HepG2 (cell line): ENCODE data around the gene ACAP2. TPM values are rescaled to one million over a fixed set of nuclear protein-coding genes. Genes with fewer than 3 reads are reported as not detected.
A peak's percentile ranks its signal among the peaks of the same experiment; 100 is the strongest.

Source experiments
- ATAC-seq: fragments of 200-7000 bp; cut with Tn5 transposase; 3 replicates; pipeline ENCODE4 v1.9.1; 2020; ENCODE audit warnings: mild to moderate bottlenecking, moderate library complexity
- BruUV-seq: library from RNA; stranded (reverse); fragments of 400-500 nt; replicated peaks from 2 replicates; lab custom pipeline; 2021; lab: Mats Ljungman, UMichigan
- CTCF ChIA-PET: fragments of 300-600 bp; formaldehyde crosslinking; extraction: SDS; loops from one replicate; lab custom pipeline; 2021; ENCODE audit warnings: low total read pairs, inconsistent platforms, low intra/inter-chr PET ratio; lab: Yijun Ruan, JAX
- POLR2A ChIA-PET: fragments of 350-600 bp; sonication (Branson Sonifier 250); formaldehyde crosslinking; loops from one replicate; lab custom pipeline; 2020; ENCODE audit warnings: antibody characterized with exemption, inconsistent platforms; lab: Yijun Ruan, JAX
- DNase-seq: peaks from one replicate; pipeline ENCODE4 v3.0.0-alpha.2; 2015; ENCODE audit warnings: low spot score
- FAIRE-seq: peaks from 3 replicates; lab custom pipeline; 2011; peaks lifted over from hg19 to GRCh38; lab: Jason Lieb, UNC
- H2AFZ ChIP-seq: one replicate; pipeline ENCODE4 v1.6.1; 2011; ENCODE audit warnings: low read length, inconsistent platforms
- H3K27ac ChIP-seq: fragments of 300-600 bp; 3 replicates; pipeline ENCODE4 v1.8.0; 2011; ENCODE audit warnings: mixed run types, mild to moderate bottlenecking, mixed read lengths, low read length, inconsistent platforms; ENCODE audit not compliant: insufficient read depth; ENCODE audit errors: extremely low read length
- H3K27me3 ChIP-seq, 2 experiments: fragments of 200-600 bp in 1 of 2; 2 replicates in 1 of 2; 3 replicates in 1 of 2; pipeline versions ENCODE4 v1.6.0 to v1.8.0; 2011; ENCODE audit warnings: low read length in 2 of 2, mild to moderate bottlenecking in 2 of 2, moderate library complexity in 2 of 2, inconsistent platforms in 1 of 2; ENCODE audit not compliant: insufficient read depth in 2 of 2, control insufficient read depth in 1 of 2
- H3K36me3 ChIP-seq, 2 experiments: fragments of 200-600 bp in 1 of 2; replicated peaks in 1 of 2; 2 replicates in 1 of 2; 3 replicates in 1 of 2; pipeline versions ENCODE4 v1.5.1 to v1.8.0; 2011; ENCODE audit warnings: low read length in 2 of 2, inconsistent platforms in 1 of 2; ENCODE audit not compliant: insufficient read depth in 2 of 2, control insufficient read depth in 1 of 2
- H3K4me1 ChIP-seq: 2 replicates; pipeline ENCODE4 v1.5.1; 2012; ENCODE audit warnings: low read length, inconsistent platforms; ENCODE audit not compliant: insufficient read depth
- H3K4me2 ChIP-seq: 2 replicates; pipeline ENCODE4 v1.6.0; 2011; ENCODE audit warnings: low read depth, low read length, inconsistent platforms
- H3K4me3 ChIP-seq, 3 experiments: fragments of 200-600 bp in 1 of 3; sonication (generic), shearing (Covaris generic) in 1 of 3; replicated peaks in 1 of 3; 2 replicates each; pipeline ENCODE4 v1.5.1; 2011 to 2016; ENCODE audit warnings: low read length in 3 of 3, inconsistent platforms in 2 of 3, low read depth in 2 of 3, mild to moderate bottlenecking in 2 of 3, control low read depth in 1 of 3, mixed read lengths in 1 of 3; ENCODE audit not compliant: insufficient read depth in 1 of 3
- H3K79me2 ChIP-seq: one replicate; pipeline ENCODE4 v1.6.1; 2011; ENCODE audit warnings: low read length, inconsistent platforms; ENCODE audit not compliant: insufficient read depth
- H3K9ac ChIP-seq: 2 replicates; pipeline ENCODE4 v1.6.0; 2011; ENCODE audit warnings: mild to moderate bottlenecking, low read depth, low read length, inconsistent platforms; ENCODE audit not compliant: insufficient read depth
- H3K9me3 ChIP-seq: 2 replicates; pipeline ENCODE4 v1.5.1; 2012; ENCODE audit warnings: mild to moderate bottlenecking, low read length
- H4K20me1 ChIP-seq: 2 replicates; pipeline ENCODE4 v1.6.0; 2011; ENCODE audit warnings: inconsistent platforms, mild to moderate bottlenecking, low read length, moderate library complexity; ENCODE audit not compliant: insufficient read depth
- BCL6 ChIP-seq: IDR thresholded peaks from 2 replicates; pipeline ENCODE4 v1.6.1; 2016; ENCODE audit warnings: missing genetic modification reagents, missing compliant biosample characterization
- KAT8 ChIP-seq: IDR thresholded peaks from 2 replicates; pipeline ENCODE4 v1.6.1; 2016; ENCODE audit warnings: missing genetic modification reagents, missing compliant biosample characterization
- KMT2B ChIP-seq: IDR thresholded peaks from 2 replicates; pipeline ENCODE4 v1.6.1; 2016; ENCODE audit warnings: missing genetic modification reagents, missing compliant biosample characterization
- MAX ChIP-seq: IDR thresholded peaks from 2 replicates; pipeline ENCODE4 v1.6.1; 2012; ENCODE audit warnings: inconsistent platforms
- MIXL1 ChIP-seq: IDR thresholded peaks from 2 replicates; pipeline ENCODE4 v1.6.1; 2016
- SOX6 ChIP-seq, 2 experiments: fragments of 450-650 bp in 1 of 2; sonication (generic) in 1 of 2; formaldehyde crosslinking in 1 of 2; IDR thresholded peaks; 2 replicates each; pipeline versions ENCODE4 v1.4.0 to v1.6.1; 2017 to 2020; ENCODE audit warnings: antibody characterized with exemption in 1 of 2, mild to moderate bottlenecking in 1 of 2, missing genetic modification reagents in 1 of 2
- TBX2 ChIP-seq: sonication (generic); formaldehyde crosslinking; IDR thresholded peaks from 2 replicates; pipeline ENCODE4 v1.5.0; 2020; ENCODE audit warnings: missing genetic modification reagents, mild to moderate bottlenecking, borderline replicate concordance
- TFDP1 ChIP-seq: IDR thresholded peaks from 2 replicates; pipeline ENCODE4 v1.6.1; 2016; ENCODE audit warnings: missing compliant biosample characterization, missing genetic modification reagents, borderline replicate concordance
- WGBS: methylation state at CpG from one replicate; pipeline ENCODE4 v1.1.6; 2017; ENCODE audit warnings: low lambda C conversion rate; 5-methylcytosine and 5-hydroxymethylcytosine counted together
- in situ Hi-C: cut with HindIII; loops from 2 replicates; pipeline ENCODE4 v1.10.0; 2017; ENCODE audit warnings: low pct_unique_long_range_greater_than_20kb; ENCODE audit not compliant: extremely low pct_ligation_motif_present
- intact Hi-C: fragments of 100-400 bp; cut with micrococcal nuclease; formaldehyde crosslinking; loops from one replicate; pipeline ENCODE4 v1.10.0; 2022; ENCODE audit not compliant: unreplicated experiment
- polyA plus RNA-seq, 8 experiments: library from polyadenylated mRNA; depleted of rRNA in 3 of 8; stranded (reverse) in 7 of 8; unstranded in 1 of 8; fragments of >200 nt; fragmentation: Illumina TruSeq in 4 of 8; extraction: Trizol in 4 of 8; gene quantifications; 2 replicates each; pipeline versions ENCODE4 v1.2.1 to v1.2.3, GENCODE V29; 2011 to 2016; ENCODE audit warnings: low read depth in 4 of 8, missing spikeins in 1 of 8, mixed read lengths in 1 of 8; ENCODE audit not compliant: insufficient read depth in 1 of 8
- total RNA-seq, 5 experiments: library from RNA; depleted of rRNA; stranded (reverse); fragments of >200 nt; fragmentation: Illumina TruSeq; extraction: Trizol; gene quantifications; 2 replicates each; pipeline ENCODE4 v1.2.3, GENCODE V29; 2016; ENCODE audit warnings: low read depth in 1 of 5
- TF ChIP-seq, protein P1 (sequence below): sonication (generic); formaldehyde crosslinking; IDR thresholded peaks from 2 replicates; pipeline ENCODE4 v1.5.0; 2020; ENCODE audit warnings: mild to moderate bottlenecking, missing genetic modification reagents, moderate library complexity
- TF ChIP-seq, protein P2 (sequence below): sonication (generic); formaldehyde crosslinking; IDR thresholded peaks from 2 replicates; pipeline ENCODE4 v1.4.0; 2020; ENCODE audit warnings: missing genetic modification reagents
- TF ChIP-seq, protein P3 (sequence below): sonication (generic); formaldehyde crosslinking; IDR thresholded peaks from 2 replicates; pipeline ENCODE4 v1.4.0; 2020; ENCODE audit warnings: mild to moderate bottlenecking, low read depth, missing genetic modification reagents
- TF ChIP-seq, protein P4 (sequence below), 2 experiments: sonication (generic) in 1 of 2; formaldehyde crosslinking in 1 of 2; IDR thresholded peaks; 2 replicates each; pipeline versions ENCODE4 v1.4.0 to v1.6.1; 2018 to 2020; ENCODE audit warnings: missing genetic modification reagents in 2 of 2, borderline replicate concordance in 1 of 2, low read depth in 1 of 2, mild to moderate bottlenecking in 1 of 2, missing biosample characterization in 1 of 2

The ACAP2 gene
- total and polyA plus RNA-seq, 2 of the 13 experiments (the other 11 are each of a cell fraction or from before 2014, with no cell fraction given) = 7.3 to 23.9 TPM

- H3K9ac ChIP-seq = no peak overlapping the region
- no peaks in the 10 kb centered on the region for H4K20me1 ChIP-seq
- no peak overlapping the region for H3K27ac ChIP-seq
- peak; percentile 22 for DNase-seq
- no peak overlapping the region for H2AFZ ChIP-seq
- in situ Hi-C loops (no loop called here), intact Hi-C loops (no loop called here)
- H3K9me3 ChIP-seq = no peaks in the 10 kb centered on the region; the same call in 1 of the 2 replicates
- no TSS peak for BruUV-seq
- H3K27me3 ChIP-seq = no peaks in the 10 kb centered on the region
- peaks cover 11% of the 10 kb centered on the region for H3K4me1 ChIP-seq
- H3K36me3 ChIP-seq = peaks cover 3 to 14% of the 10 kb centered on the region in 2 experiments
- no peak for FAIRE-seq
- no peak overlapping the region for H3K4me3 ChIP-seq
- H3K4me2 ChIP-seq = no peak overlapping the region
- ChIA-PET POLR2A (interaction anchor here (1.1 kb wide), 1 partner anchor 72 kb away, joined by 4 read pairs; no protein-coding TSS in a partner anchor), CTCF (no interaction called here)
- ATAC-seq = peak; percentile 95
- no peaks in the 10 kb centered on the region for H3K79me2 ChIP-seq
- 88% methylated on average over 9 of the region's 9 CpGs for WGBS
- TF ChIP-seq SOX6 (IDR thresholded peaks at IDR 0.05) (no peak), SOX6 (CRISPR knock-in tag; IDR thresholded peaks at IDR 0.05) (peak; percentile 38), KMT2B (CRISPR knock-in tag) (peak; percentile 61; the same call in 1 of the 2 replicates), TBX2 (CRISPR knock-in tag) (peak; percentile 26; the same call in 1 of the 2 replicates), MAX (0 out of 2 replicates have a peak, but pooled peaks have one; percentile 50), MIXL1 (CRISPR knock-in tag) (peak; percentile 24; the same call in 1 of the 2 replicates), KAT8 (no peak), TFDP1 (0 out of 2 replicates have a peak, but pooled peaks have one; percentile 20), BCL6 (peak; percentile 16; the same call in 1 of the 2 replicates)
- TF ChIP-seq, protein P1, sequence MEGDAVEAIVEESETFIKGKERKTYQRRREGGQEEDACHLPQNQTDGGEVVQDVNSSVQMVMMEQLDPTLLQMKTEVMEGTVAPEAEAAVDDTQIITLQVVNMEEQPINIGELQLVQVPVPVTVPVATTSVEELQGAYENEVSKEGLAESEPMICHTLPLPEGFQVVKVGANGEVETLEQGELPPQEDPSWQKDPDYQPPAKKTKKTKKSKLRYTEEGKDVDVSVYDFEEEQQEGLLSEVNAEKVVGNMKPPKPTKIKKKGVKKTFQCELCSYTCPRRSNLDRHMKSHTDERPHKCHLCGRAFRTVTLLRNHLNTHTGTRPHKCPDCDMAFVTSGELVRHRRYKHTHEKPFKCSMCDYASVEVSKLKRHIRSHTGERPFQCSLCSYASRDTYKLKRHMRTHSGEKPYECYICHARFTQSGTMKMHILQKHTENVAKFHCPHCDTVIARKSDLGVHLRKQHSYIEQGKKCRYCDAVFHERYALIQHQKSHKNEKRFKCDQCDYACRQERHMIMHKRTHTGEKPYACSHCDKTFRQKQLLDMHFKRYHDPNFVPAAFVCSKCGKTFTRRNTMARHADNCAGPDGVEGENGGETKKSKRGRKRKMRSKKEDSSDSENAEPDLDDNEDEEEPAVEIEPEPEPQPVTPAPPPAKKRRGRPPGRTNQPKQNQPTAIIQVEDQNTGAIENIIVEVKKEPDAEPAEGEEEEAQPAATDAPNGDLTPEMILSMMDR (CRISPR knock-in tag) = peak; percentile 80
- TF ChIP-seq, protein P2, sequence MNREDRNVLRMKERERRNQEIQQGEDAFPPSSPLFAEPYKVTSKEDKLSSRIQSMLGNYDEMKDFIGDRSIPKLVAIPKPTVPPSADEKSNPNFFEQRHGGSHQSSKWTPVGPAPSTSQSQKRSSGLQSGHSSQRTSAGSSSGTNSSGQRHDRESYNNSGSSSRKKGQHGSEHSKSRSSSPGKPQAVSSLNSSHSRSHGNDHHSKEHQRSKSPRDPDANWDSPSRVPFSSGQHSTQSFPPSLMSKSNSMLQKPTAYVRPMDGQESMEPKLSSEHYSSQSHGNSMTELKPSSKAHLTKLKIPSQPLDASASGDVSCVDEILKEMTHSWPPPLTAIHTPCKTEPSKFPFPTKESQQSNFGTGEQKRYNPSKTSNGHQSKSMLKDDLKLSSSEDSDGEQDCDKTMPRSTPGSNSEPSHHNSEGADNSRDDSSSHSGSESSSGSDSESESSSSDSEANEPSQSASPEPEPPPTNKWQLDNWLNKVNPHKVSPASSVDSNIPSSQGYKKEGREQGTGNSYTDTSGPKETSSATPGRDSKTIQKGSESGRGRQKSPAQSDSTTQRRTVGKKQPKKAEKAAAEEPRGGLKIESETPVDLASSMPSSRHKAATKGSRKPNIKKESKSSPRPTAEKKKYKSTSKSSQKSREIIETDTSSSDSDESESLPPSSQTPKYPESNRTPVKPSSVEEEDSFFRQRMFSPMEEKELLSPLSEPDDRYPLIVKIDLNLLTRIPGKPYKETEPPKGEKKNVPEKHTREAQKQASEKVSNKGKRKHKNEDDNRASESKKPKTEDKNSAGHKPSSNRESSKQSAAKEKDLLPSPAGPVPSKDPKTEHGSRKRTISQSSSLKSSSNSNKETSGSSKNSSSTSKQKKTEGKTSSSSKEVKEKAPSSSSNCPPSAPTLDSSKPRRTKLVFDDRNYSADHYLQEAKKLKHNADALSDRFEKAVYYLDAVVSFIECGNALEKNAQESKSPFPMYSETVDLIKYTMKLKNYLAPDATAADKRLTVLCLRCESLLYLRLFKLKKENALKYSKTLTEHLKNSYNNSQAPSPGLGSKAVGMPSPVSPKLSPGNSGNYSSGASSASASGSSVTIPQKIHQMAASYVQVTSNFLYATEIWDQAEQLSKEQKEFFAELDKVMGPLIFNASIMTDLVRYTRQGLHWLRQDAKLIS (CRISPR knock-in tag) = no peak
- TF ChIP-seq, protein P3, sequence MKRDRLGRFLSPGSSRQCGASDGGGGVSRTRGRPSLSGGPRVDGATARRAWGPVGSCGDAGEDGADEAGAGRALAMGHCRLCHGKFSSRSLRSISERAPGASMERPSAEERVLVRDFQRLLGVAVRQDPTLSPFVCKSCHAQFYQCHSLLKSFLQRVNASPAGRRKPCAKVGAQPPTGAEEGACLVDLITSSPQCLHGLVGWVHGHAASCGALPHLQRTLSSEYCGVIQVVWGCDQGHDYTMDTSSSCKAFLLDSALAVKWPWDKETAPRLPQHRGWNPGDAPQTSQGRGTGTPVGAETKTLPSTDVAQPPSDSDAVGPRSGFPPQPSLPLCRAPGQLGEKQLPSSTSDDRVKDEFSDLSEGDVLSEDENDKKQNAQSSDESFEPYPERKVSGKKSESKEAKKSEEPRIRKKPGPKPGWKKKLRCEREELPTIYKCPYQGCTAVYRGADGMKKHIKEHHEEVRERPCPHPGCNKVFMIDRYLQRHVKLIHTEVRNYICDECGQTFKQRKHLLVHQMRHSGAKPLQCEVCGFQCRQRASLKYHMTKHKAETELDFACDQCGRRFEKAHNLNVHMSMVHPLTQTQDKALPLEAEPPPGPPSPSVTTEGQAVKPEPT (CRISPR knock-in tag) = no peak
- TF ChIP-seq, protein P4, sequence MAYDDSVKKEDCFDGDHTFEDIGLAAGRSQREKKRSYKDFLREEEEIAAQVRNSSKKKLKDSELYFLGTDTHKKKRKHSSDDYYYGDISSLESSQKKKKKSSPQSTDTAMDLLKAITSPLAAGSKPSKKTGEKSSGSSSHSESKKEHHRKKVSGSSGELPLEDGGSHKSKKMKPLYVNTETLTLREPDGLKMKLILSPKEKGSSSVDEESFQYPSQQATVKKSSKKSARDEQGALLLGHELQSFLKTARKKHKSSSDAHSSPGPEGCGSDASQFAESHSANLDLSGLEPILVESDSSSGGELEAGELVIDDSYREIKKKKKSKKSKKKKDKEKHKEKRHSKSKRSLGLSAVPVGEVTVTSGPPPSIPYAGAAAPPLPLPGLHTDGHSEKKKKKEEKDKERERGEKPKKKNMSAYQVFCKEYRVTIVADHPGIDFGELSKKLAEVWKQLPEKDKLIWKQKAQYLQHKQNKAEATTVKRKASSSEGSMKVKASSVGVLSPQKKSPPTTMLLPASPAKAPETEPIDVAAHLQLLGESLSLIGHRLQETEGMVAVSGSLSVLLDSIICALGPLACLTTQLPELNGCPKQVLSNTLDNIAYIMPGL (CRISPR knock-in tag; IDR thresholded peaks at IDR 0.05; ENCODE audit: borderline replicate concordance in 1 of 2, low read depth in 1 of 2) = 0 out of 4 replicates have a peak, but pooled peaks of 1 of the 2 experiments have one; percentile 44
These were observed 215.8 kb downstream of the ACAP2 start for GRCh38 chr3:195226900-195227447.
